GM21381 (cell line): ENCODE results near the gene ZNF335.
A peak's percentile ranks its signal among the peaks of the same experiment; 100 is the strongest.
"Not testable (repeated sequence)": the region's sequence is repeated elsewhere in the genome, so short reads cannot be mapped to it uniquely, and the experiment has no call there.

Source experiments
- ATAC-seq: cut with Tn5 transposase; IDR thresholded peaks from one replicate; pipeline ENCODE4 v1.9.1; 2021; ENCODE audit warnings: mild to moderate bottlenecking, moderate library complexity; ENCODE audit not compliant: unreplicated experiment

ZNF335 gene

GRCh38 chr20:45913116-45913515 is 58.9 kb downstream of the ZNF335 start:
- ATAC-seq, result no peak

GRCh38 chr20:45912344-45912682 is 59.7 kb downstream of the ZNF335 start:
- no peak for ATAC-seq

DNA sequence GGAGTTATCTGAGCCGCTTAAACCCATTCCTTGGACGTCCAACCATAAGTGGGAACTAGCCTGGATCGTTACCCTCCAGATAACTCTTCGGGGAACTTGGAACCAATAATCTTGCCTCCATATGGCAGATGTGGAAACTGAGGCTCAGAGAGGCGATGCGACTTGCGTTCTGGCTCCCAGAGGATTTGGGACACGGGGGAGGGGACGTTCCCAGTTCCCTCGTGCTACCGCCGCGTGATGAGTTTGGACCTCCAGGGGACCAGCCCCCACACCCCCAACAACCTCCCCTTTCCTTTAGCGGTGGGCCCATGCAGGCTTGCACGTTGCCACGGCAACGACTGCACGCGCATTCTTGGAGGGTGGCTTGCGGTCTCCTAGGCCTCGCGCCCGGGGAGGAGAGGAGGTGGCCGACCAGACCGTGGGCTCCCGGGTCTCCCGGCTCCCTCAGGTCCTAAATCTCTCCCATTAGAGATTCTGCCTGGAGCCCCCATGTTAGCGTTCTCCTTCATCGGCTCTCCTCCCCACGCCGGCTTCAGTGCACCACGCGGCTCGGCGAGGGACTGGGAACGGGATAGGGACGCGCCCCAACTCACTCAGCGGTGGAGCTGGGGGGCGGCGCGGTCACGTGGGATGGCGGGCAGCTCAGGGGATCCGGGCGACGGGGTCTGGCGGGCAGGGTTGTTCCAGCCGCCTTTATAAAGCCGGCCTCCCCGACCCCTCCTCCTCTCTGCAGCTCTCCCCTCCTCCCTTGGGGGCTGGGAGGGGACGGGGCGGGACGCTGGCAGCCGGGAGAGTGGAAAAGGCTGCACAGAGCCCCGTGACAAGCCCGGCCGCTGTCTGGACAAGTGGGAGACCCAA is 60.3 kb downstream of the ZNF335 start, which contains the start of gene PLTP:
PLTP (minus strand) TSS at position 670 of the 858 bp plus-strand sequence. CDS start 703 bp downstream, outside the sequence.
- no peak for ATAC-seq

DNA sequence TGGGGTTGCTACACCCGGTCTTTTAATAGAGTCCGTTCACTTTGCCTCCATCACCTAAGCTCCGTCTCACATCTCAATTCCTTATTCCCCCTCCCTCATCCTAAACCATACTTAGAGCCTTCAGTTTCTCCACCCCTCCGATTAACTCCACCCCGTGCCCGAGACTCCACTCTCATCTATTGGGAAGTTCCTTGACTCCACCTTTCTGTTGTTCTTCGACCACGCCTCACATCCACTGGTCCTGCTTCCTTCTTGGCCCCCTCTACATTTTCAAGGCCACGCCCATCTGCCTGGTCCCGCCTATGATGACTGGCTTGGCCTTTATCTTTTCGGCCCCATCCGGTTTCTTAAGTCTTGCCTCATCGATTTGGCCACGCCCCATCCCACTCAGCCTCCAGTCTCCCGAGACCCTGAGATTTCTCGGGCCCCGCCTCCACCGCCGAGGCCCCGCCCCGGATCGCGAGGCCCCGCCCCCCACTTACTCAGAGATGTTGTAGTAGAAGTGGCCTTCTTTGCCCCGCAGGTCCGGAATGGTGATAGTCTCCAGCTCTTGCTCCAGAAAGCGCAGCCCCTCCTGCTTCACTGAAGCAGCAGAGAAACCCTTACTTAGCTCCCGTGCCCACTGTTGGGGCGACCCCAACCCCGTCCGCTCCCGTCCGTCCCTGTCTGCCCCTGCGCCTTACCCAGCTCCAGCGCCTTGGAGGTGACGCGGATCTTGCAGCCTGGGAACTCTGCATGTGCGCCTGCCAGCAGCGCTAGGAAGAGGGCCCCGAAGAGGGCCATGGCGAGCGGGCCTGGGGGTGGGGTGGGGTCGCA is 61.1 kb downstream of the ZNF335 start:
- ATAC-seq, result peak; percentile 88

DNA sequence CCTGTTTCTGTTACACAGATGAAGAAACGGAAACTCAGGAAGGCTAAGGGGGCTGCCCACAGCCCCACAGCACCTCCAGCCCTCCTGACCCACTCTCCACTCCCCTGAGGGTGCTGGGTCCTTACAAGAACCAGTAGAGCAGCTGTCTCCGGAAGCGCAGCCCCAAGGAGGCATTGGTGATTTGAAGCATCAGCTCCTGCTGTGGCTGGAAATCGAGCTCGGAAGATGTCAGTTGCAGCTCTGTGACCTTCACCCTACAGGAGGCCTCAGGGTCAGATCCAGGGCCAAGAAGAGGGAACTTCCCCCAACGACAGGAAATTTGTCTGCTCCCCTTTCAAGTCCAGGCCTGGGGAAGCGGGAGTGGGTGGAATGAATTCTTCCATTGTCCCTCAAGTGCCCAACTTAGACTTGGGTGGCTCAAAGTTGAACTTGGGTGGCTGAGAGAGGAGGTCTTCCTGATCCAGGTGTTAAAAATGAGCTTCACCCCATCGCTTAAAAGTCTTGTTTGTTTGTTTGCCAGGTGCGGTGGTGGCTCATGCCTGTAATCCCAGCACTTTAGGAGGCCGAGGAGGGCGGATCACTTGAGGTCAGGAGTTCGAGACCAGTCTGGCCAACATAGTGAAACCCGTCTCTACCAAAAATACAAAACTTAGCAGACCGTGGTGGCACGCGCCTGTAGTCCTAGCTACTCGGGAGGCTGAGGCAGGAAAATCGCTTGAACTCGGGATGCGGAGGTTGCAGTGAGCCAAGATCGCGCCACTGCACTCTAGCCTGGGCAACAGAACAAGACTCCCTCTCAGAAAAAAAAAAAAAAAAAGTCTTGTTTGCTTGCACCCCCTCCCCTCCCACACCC is 62.0 kb downstream of the ZNF335 start:
- no peak for ATAC-seq

DNA sequence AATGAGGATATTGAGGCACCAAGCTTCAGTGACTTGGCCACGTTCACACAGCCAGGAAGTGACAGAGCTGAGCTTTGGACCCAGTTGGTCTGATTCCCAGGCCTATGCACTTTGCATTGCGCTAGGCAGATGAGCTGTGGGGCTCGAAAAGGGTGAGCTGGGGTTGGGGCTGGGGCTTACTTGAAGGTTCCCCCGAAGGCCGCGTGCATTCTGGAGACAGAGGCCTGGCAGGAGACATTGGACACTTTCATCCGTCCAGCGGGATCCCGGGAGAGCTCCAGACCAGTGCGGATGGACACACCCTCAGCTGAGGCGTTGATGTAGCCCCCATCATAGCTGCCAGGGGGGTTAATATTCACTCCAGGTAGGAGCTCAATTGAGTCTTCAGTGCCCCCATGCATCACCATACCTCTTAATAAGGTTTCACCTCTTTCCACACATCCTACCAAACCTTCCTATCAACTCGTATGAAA is 62.6 kb downstream of the ZNF335 start:
- no peak for ATAC-seq

- no peak for ATAC-seq
Observed at GRCh38 chr20:45908084-45908483, 63.9 kb downstream of the ZNF335 start.

DNA sequence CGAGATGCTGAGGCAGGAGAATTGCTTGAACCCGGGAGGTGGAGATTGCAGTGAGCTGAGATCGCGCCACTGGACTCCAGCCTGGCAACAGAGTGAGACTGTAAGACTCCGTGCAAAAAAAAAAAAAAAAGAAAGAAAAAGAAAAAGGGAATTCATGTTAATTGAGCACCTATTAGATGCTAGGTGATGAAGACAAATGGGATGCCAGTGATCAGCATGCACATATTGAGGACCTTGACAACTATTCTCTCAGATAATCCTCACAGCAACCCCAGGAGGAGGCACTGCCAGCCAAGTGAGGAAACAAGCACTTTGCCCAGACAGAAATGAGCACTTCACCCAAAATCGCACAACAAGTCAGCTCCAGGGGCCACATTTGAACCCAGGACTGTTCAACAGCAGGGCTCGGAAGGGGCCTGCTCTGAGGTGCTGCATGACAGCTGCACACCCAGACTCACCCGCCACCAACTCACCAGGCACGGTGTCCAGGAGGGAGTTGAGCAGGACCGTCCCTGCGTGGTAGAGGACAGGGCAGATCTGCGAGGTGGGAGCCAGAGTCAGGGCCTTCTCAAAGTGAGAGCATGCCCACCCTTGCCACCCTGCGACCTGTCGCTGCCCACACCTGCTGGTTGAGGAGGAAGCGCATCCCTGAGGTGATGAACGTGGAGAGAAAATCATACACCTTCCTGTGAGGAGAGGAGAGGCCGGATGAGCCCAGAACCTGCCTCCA is 64.6 kb downstream of the ZNF335 start:
- ATAC-seq, result no peak

DNA sequence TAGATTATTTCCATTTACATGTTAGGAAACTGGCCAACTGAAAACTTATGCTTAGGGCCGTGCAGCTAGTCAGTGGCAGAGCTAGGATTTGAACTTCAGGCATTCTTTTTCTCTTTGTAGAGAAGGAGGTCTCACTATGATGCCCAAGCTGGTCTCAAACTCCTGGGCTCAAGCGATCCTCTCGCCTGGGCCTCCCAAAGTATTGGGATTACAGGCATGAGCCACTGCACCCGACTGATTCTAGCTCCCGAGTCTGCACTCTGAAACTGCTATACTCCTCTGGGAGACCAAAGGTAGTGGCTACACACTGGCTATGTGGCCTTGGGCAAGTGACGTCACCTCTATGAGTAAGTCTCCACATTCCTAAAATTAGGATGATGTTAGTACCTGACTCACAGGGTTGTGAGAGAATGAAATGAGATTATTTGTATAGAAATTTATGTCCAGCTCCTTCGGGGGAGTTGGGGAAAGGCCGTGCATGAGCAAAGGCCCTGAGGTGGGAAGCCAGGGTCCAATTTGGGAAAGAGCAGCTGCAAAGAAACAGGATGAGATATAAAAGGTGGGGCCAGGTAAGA is 66.4 kb downstream of the ZNF335 start:
- no peak for ATAC-seq

- no peak for ATAC-seq
Observed at GRCh38 chr20:45904583-45905504, 67.2 kb downstream of the ZNF335 start.

DNA sequence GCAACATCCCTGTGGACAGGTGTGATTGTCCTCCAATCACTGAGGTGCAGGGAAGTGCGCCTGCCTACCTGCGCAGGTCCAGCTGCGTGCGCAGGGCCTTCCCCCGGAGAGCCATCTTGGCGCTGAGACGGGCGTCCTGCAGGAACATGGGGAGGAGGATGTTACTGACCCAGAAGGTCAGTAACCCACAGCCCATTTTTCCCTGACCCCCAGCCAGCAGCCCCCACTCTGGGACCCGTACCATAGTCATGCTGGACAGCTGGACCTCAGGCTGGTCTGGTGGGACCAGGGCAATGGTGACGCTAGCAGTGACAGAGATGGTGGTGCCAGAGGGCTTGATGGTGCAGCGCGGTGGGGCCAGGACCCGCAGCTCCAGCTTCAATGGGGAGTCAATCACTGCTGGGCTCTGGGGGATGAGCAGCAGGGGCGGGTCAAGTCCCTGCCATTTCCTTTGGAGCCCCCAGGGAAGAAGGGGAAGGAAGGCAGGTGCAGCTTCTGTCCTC is 69.8 kb downstream of the ZNF335 start:
- ATAC-seq, result no peak

GRCh38 chr20:45901332-45901731 is 70.7 kb downstream of the ZNF335 start:
- not testable (repeated sequence) for ATAC-seq

GRCh38 chr20:45899046-45899835 is 72.8 kb downstream of the ZNF335 start:
- no peak for ATAC-seq
